Ishikawa (cell line): ENCODE results near the gene LDHD.
"Not testable (repeated sequence)": the region's sequence is repeated elsewhere in the genome, so short reads cannot be mapped to it uniquely, and the experiment has no call there.

ENCODE experiments used
- EP300 ChIP-seq: IDR thresholded peaks from 2 replicates; pipeline ENCODE4 v1.6.1; 2012; ENCODE audit warnings: borderline replicate concordance
- TEAD4 ChIP-seq: IDR thresholded peaks from 2 replicates; pipeline ENCODE4 v1.6.1; 2012

- TF ChIP-seq EP300, TEAD4: not testable (repeated sequence)
These were observed 13.0 kb upstream of the LDHD start for GRCh38 chr16:75129421-75130149.
